HG03103 (cell line): ENCODE measurements around the gene CLEC16A.

Source experiments
- ATAC-seq: cut with Tn5 transposase; IDR thresholded peaks from one replicate; pipeline ENCODE4 v1.9.1; 2021; ENCODE audit warnings: low read depth; ENCODE audit not compliant: unreplicated experiment

CLEC16A gene

DNA sequence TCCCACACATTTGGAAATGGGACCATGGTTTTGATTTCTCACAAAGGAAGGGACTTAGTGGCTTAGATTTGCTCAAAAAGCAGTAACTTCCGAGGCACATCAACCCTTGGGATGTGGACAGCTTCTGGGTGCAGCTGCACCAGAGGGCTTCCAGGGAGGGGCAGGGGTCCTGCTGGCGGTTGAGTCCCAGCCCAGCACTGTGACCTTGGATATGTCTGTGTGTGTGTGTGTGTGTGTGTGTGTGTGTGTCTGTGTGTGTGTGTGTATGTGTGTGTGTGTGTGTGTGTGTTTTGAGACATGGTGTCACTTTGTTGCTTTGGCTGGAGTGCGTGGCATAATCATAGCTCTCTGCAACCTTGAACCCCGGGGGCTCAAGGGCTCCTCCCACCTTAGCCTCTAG, 130.8 kb downstream of the CLEC16A start:
- ATAC-seq = no peak

DNA sequence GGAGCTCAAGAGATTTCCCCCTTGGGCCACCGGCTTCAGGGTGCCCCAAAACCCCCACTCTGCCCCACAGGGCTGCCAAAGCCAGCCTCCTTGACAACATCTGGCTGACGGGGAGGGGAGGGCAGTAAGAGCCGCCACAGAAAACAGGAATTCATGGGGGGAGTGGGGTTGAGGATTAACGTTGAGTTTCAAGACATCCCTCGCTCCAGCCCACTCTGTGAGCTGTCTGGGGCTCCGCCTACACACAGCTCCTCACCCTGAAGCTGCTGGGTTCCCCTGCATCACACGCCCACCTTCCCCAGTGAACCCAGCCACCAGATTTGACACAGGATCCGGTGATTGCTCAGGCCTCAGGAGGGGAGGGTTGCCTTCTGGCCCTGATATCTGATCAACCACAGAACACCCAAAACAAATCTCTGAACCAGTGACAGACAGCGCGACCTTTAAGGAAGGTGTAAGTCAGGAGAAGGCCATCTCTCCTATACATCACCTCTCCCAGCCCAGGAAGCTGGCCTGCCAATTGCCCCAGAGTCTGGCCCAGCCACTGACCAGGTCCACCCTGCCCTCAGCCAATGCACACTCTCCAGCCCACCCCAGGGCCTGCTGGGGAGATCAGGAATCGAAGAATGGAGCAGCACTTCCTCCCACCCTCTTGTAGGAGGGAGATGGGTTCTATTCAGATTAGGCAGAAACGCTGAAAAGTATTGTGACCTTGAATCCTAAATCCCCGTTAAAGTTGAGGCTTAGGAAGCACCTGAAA, 132.1 kb downstream of the CLEC16A start:
- ATAC-seq = peak; percentile 54

DNA sequence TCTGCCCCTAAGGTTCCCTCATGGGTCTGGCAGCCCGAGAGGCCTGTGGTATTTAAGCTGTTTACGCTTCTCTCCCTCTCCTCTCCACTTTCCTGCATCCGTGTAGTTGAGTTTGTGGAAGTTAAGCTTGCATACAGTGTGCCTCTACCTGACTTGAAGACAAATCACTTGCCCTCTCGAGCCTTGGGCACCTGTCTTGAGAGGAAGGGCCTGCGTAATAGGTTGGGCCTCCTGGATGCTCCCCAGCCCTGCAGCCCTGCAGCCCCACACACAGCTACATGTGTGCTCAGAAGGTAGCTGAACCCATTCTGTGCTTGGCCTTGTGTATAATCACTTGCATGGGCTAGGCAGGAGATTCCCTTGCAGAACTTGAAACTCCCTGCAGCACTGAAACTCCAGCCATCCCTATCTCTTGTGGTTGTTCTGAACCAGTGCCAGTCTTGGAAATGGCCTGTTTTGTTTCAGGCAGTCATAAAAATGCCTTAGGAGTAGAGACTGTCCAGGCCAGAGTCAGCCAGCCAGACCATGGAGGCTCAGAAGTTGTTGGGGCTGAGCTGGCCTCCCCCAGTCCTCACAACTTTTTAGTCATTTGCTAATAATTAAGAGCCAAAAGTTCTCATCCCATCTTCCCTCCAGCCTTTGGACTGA, 134.6 kb downstream of the CLEC16A start:
- no peak for ATAC-seq

DNA sequence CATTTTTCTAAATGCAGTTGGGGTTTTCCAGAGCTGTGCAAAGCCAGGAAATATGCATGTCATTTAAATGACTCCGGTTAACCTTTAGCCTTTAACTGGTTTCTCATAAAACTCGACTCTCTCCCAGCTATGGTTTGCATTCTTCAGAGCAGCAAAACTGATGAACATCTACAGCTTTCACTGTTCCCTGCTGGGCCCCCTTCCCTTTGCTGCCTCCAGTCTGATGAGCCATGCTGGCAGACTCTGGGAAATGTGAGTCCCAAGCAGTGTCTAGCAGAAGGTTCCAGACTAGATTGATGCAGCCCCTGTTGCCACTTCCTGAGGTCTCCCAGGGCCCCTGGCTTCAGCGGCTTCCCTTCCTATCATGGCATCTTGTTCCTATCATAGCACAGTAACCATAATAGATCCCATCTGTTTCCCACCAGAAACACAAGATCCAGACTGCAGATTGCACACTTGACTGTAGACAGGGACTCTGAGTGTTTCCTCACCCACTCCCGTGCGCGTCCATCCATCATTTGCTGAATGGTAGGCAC, 135.4 kb downstream of the CLEC16A start:
- no peak for ATAC-seq

DNA sequence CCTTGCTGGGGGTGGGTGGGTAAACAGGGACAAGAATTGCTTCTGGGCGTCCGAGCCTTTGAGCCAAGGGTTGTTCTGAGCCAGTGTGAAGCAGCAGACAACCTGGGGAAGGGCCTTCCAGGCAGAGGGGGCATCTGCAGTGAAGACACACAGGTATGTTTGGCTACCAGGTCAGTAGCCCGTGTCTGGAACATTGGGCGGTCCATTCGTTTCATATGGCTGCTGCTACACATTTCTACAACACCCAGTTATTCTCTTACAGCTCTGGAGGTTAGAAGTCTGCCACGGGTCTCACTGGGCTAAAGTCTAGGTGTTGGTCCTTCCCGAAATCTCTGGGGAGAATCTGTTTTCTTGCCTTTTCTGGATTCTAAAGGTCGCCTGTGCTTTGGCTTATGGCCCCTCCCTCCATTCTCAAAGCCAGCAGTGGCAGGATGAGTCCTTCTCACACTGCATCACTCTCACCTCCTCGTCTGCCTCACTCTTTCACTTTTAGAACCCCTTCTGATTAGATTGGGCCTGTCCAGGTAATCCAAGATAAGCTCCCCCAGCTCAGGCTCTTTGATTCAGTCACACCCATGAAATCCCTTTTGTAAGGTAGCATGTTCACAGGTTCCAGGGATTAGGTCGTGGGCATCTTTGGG, 136.1 kb downstream of the CLEC16A start:
- no peak for ATAC-seq

DNA sequence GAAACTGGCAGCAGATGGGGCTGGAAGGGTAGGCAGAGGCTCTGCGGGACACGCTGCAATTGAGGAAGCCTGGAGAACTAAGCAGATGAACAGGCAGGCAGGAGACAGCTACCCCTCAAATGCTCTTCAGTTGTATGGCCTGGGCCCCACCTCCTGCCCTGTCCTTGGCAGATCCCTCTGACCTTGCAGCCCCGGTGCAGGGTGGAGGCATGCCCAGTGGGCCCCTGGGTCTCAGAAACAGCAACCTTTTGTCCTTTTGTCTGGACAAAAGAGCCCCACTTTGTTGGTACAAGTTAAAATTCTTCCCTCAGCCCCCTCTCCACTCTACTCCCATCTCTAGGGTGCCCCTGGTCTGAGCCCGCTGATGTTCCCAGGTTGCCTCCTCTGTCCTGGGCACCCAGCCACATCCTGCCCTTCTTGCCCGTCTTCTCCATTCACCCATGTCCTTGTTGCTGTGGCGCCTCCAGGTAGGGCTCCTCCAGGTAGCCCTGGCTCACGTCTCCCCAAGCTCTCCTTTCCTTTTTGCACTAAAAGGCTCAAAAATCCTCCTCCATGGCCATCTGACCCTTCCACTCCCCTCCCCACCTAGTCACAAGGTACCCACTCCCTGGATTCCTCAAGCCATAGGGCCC, 136.8 kb downstream of the CLEC16A start:
- ATAC-seq = no peak

DNA sequence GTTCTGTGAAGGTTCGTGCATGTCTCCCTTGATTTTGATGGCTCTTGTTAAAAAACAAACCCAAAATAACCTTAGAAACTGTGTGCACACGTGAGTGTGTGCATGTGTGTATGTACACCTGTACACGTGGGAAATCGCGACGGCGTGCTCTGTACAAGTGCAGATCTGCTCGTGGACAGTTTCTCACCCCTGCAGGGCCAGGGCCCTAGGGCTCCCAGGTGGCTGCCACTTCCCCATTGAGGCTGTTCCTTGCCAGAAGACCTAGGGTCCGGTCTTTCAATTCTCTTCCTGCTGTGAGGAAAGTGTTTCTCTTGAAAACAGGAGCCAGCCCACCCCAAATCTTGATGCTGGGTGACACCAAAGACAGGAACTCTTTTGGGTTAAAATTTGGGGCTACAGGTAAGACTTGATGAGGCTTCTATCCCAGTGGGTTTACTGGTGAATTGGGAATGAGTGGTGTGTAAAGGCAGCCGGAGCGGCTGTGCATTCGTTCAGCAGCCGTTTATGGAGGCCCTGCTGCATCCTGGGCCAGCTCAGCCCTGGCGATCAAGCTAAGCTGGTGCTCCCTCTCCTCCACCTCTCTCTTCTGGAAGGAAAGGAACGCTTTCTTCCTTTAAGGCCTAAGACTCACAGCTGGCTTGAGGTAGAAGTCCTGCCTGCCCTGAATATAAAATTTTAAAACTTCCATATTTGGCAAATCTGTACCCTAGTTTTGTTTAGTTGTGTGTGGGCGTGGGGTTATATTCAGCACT, 137.9 kb downstream of the CLEC16A start:
- no peak for ATAC-seq

DNA sequence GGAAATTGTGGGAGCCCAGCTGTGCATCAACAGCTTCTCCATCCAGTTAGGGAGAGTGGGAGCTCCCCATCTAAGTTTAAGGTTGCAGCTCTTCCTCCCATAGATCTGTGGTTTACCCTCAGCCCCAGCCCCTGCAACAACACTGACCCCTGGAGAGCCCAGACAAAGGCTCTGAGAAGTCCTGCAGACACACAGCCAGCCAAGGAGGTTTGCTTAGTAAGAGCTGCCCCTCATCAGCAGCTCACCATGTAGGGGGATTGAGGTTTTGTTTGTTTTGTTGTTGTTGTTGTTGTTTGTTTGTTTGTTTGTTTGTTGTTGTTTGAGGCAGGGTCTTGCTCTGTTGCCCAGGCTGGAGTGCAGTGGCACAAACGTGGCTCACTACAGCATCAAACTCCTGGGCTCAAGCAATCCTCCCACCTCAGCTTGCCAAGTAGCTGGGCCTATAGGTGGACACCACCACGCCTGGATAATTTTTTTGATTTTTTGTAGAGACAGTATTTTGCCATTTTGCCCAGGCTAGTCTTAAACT, 138.6 kb downstream of the CLEC16A start:
- no peak for ATAC-seq

DNA sequence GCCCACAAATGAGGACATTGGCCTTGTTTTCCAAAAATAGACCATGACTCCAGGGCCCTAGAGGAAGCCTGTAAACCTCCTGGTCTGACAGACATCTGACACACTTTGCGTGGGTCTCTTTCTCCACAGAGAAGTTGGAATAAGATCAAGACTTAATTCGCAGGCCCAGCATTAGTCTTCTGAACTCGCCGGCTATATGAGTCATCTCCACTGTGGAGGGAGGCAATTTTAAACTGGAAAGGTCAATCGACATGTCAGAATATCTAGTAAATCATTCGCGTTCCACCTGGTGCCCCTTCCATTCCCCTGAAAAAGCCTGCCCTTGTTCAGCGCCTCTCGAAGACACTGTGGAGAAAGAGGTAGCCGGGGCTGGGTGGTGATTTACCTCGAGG, 140.1 kb downstream of the CLEC16A start:
- no peak for ATAC-seq

DNA sequence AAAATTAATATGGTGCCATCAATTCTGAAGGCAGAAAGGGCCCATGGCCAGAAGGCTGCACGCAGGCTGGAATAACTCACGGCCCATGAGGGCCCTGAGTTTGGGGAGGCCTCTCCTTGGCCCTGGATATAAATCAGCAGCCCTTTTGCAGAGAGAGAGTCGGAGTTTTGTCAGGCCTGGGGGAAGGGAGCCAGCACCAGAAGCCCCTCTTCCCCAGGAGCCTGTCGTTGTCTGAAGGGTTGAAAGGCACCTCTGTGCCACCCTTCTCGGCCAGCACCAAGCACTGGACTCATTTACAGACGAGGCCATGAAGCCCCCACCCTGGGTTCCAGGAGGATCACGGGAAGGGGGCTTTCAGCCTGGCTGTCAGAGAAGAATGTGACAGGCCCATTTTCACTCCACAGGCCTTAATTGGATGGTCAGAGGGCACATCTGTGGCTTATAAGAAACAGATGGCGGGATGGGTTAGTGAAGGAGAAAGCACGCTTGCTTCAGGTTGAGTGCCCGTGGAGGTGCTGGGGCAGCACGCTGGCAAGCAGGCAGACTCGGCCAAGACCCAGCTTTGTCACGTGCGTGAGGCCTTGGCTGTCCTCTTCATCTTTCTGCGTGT, 140.6 kb downstream of the CLEC16A start:
- no peak for ATAC-seq

DNA sequence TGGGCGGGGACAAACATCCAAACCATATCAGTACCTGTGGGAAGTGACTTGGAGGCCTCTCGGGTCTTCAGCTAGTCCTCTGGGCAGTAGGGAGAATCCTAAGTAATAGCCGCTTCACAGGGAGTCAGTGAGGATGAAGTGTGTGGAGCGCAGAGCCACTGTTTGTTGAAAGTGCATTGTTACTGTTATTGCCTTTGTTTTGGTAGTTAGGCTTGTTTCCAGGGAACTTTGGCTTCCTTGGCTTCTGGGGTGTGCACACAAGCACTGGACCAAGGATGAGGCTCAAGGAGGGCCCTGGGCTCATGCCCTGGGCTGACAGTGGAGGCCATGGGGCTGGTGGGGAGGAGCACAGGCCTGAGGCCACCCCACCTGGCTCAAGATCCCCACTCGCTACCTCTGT, 141.6 kb downstream of the CLEC16A start:
- no peak for ATAC-seq

DNA sequence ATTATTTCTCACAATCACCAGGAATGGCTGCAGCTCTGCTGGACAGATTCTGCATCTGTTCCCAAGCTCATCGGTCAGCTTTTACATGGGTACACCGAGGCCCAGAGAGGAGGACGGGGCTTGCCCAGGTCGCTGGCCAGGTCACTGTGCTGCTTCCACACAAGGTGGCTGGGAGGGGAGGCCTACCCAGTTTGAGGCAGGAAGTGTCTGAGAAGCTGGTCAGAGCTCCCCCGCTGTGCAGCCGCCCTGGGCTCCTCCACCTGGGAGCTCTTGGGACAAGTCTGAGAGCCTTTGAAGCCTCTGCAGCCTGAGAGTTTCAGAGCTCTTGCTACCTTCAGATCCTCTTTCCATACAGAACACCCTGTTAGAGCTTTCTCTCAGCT, 143.3 kb downstream of the CLEC16A start:
- no peak for ATAC-seq

DNA sequence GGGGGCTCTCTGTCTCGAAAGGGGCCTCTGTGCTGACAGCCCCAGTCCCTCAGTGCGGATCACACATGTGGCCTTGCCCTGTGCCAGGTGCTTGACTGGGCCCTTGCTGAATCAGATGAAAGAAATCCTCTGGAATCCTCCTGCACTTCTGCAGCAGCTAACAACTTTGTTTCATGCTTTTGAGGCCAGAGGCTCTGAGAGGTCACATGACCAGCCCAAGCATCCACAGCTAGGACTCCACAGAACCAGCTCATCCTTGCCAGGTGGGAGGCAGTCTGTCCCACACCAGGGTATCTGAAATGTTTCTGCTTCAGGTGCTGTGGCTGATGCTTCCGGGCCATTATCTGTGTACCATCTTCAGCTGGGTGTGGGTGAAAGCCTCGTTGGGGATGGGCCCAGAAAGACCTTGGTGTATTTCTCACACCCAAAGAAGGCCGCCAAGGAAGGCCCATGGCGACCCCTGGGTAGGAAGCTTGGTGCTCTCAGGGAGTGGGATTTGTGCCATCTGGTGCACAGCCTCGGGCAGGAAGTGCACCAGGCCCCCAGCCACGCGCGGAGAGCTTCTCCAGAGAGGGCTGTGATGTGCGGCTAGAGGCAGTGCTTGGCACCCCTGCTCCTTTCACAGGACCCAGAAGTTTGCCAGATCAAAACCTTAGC, 143.8 kb downstream of the CLEC16A start:
- no peak for ATAC-seq

DNA sequence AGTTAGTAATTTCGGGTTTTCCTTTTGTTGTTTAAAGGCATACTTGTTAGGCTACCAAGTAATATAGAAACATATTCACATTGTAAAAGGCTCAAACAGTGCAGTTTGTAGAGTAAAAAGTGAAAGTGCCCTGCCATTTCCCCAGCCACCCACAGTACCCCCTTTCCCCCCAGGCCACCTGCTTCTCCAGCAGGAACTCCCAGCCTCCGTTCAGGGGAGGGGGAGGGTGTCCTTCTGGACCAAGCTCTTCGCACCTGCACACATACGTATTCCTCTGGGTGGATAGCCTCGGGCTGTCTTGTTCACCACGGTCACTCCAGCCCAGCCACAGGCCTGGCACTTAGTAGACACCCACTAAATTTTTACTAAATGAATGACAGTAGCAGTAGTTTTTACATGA, 144.5 kb downstream of the CLEC16A start:
- ATAC-seq = no peak

DNA sequence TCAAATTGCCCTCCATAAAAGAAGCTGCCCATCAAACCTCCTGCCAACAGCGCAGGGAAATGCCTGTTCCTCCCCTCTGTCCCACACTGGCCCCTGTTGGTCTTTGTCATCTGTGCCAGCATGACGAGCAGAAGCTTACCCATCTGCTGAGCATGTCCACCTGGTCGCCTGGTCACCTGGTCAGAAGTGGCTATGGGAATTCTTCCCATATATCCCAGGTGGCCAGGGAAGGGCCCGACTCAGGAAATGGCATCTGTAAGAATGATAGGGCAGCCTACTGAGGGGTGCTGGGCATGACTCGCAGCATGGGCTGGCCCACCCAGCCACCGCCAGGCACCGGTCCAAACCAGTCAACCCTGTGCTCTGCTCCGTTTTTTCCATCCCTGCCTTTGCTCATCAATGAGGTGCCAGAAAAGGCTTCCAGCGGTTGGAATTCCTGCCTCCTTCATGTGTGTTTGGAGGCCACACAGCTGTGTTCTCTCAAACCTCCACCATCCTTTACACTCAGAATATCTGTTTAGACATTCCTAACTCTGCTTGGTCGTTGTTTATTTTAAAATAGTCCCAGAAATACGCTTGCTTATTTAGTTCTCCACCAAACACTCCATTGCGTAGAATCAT, 145.2 kb downstream of the CLEC16A start:
- no peak for ATAC-seq

DNA sequence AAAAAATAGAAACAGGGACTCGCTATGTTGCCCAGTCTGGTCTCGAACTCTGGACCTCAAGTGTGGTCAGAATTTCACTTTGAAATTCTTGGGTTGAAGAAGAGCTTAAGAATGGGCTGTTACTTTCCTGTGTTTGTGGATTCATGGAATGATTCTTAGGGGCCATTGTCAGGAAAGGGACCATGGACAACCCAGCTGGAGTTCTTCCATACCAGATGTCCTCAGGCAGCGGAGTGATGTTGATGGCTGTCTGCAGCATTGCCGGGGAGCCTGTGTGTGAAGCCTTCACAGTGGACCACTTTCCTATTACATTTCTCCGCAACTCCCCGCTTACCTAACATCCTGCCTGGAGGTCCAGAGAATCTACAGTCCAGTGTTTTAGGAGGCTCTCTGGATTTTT, 145.9 kb downstream of the CLEC16A start:
- ATAC-seq = no peak

DNA sequence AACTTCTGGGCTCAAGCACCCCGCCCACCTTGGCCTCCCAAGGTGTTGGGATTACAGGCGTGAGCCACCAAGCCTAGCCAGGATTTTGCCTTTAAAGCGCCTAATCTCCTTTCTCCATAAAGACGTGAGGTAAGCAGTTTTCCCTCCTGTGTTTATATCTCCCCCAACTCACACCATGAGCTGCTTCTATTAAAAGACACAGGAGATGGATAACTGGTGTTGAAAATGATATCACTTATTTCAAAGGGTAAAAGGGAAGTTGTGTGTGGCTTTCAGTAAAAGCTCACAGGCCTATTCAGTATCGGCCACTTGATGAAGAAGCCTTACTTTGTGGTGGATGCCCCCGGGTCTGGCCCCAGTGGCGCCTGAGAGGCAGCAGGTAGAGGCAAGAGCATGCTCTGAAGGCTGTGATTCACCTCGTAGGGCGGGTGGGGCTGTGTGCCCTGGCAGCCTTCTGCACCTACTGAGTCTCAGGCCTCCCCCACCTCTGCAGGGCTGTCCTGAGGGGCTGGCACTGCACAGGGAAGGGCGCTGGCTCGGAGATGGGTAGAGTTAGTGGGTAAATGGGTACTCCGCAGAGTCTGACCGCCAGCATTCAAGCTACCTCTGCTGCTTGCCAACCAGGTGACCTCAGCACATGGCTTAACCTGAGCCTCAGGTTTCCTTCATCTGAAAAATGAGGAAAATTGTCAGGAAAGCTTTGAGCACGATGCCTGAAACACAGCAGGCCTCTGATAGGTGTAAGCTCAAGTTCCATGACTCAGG, 146.8 kb downstream of the CLEC16A start:
- no peak for ATAC-seq
